Fibroblast of pulmonary artery (primary cell): ENCODE measurements around the gene OR5K2.

Experiments used
- DNase-seq: peaks from one replicate; pipeline ENCODE4 v3.0.0-alpha.2; 2010; ENCODE audit warnings: low read depth
- H3K4me3 ChIP-seq: replicated peaks from 2 replicates; pipeline ENCODE4 v1.5.1; 2011; ENCODE audit warnings: low read depth, mild to moderate bottlenecking, control low read depth, low read length, moderate library complexity
- TF ChIP-seq, protein P1 (sequence below): IDR thresholded peaks from 2 replicates; pipeline ENCODE4 v1.5.1; 2011; ENCODE audit warnings: mild to moderate bottlenecking, control low read depth, low read length, inconsistent platforms; ENCODE audit errors: missing control alignments

OR5K2 gene

DNA sequence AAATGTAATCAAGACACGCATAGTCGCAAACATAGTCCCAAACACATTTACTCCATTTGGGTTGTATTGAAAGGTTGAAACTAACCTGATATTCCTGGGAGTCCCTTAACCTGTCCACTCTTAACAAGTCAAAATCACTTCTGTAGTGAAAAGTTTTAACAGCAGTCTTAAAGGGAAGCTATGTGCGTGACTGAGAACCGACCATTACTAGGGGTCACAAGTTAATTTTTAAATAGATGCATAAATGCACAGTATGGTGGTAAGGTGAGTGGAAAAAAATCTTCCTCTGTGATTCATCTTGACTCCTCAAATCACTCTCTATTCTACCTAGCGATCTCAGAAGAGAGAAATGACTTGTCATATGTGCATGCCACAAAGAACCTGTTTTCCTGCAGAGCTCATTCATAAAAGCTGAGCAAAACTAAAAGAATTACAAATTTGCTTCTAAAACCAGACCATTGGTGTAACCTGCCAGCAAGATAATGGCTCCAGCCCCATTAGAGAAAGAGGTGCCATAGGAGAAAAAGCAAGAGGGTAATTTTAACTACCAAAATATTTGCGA, 39.1 kb downstream of the OR5K2 start:
- TF ChIP-seq, protein P1, sequence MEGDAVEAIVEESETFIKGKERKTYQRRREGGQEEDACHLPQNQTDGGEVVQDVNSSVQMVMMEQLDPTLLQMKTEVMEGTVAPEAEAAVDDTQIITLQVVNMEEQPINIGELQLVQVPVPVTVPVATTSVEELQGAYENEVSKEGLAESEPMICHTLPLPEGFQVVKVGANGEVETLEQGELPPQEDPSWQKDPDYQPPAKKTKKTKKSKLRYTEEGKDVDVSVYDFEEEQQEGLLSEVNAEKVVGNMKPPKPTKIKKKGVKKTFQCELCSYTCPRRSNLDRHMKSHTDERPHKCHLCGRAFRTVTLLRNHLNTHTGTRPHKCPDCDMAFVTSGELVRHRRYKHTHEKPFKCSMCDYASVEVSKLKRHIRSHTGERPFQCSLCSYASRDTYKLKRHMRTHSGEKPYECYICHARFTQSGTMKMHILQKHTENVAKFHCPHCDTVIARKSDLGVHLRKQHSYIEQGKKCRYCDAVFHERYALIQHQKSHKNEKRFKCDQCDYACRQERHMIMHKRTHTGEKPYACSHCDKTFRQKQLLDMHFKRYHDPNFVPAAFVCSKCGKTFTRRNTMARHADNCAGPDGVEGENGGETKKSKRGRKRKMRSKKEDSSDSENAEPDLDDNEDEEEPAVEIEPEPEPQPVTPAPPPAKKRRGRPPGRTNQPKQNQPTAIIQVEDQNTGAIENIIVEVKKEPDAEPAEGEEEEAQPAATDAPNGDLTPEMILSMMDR, result no peak
- H3K4me3 ChIP-seq, result no peak overlapping the region
- DNase-seq, result no peak

DNA sequence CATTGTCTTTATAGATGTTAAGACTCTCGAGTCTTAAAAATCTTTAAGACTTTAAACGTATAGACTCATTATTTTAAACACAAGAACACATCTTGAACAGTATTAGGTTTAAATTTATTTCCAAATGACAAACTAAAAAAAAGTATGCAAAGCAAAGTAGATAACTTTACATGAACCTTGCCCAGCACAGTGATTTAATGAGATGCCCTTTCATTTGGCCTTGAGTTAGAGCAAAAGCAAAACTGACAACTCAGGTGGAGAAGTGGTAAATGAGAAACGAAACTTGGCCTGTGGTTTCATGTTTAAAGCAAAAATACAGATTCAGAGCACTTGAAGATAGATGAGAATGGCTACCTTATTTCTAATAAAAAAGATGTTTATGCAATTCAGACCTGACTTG, 42.9 kb downstream of the OR5K2 start:
- no peak for DNase-seq

DNA sequence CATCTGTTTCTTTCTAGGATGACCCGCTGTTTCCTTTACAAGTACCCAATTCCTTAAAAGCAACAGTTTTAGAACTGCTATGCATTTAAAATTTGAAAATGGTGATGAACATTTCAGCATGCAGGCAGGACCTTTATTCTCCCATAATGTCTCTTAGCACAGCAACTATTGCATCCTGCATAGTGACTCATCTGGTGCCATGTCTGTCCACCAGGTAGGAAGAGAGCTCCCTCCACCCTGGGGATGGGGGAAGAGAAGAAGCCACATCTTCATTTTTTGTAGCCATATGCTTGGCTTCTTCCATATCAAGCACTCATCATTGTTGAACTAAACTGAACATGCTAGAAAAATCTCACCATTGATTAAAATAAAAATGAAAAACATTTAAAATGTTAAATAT, 44.2 kb downstream of the OR5K2 start:
- no peak for DNase-seq
- H3K4me3 ChIP-seq, result no peak overlapping the region
- TF ChIP-seq, protein P1, result no peak

More for the DNA sequence above, 42.9 kb downstream of the OR5K2 start:
- H3K4me3 ChIP-seq, result no peak overlapping the region
- TF ChIP-seq, protein P1, result no peak

DNA sequence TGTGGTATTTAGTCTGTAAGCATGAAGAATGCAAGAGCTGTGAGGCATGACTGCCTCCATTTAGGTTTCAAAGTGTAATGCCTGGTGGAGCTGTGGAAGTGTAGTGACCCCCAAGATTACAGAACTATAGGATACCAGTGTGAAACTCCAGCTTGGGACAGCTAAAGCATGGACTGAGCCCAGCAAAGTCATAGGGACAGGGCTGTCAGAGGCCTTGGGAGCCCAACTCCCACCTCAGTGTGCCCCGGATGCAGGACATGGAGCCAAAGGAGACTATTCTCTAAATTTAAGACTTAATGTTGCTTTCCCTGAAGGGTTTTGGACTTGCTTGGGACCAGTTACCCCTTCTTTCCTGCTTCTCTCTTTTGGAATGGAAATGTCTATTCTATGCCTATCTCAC, 45.1 kb downstream of the OR5K2 start:
- no peak for DNase-seq
- no peak overlapping the region for H3K4me3 ChIP-seq
- TF ChIP-seq, protein P1, result no peak

DNA sequence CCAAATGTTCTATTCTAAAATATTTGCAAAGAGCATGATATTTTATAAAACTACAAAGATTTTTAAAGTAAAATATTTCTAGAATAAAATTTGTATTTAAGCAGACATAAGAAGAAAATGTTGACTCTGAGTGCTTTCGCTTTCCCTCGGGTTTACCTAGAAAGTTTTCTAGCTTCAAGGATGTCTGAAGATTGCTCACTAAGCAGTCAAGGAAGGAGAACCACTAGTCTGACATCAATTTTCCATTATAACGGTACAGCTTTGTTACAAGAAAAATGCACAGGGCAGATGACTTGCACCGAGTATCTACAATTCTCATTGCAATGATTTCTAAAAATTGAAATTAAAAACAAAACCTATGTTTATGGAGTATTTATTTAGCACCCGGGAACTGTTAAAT, 48.5 kb downstream of the OR5K2 start:
- TF ChIP-seq, protein P1, result no peak
- no peak for DNase-seq
- no peak overlapping the region for H3K4me3 ChIP-seq
